ENCODE data around the gene ALG11. TPM values are rescaled to one million over a fixed set of nuclear protein-coding genes. Genes with fewer than 3 reads are reported as not detected.

ALG11 gene
- total and polyA plus RNA-seq, 2 donors (not counting 1 experiment from before 2014, with no cell fraction given) = 3.2 to 38.8 TPM

- Histone ChIP-seq H3K27ac (ENCODE audit: low read length in 2 of 2) (no peak overlapping the region), H3K4me1 (ENCODE audit: control insufficient read depth in 2 of 2, insufficient read depth in 2 of 2, low read length in 2 of 2) (peaks cover 3 to 5% of the 10 kb centered on the region in 2 donors), H4K20me1 (ENCODE audit: control insufficient read depth, insufficient read depth, low read length, poor library complexity, severe bottlenecking) (no peaks in the 10 kb centered on the region), H3K36me3 (replicated peaks in 1 of 2; ENCODE audit: control extremely low read depth in 1 of 2, control insufficient read depth in 1 of 2, extremely low read depth in 1 of 2, insufficient read depth in 2 of 2, low read length in 1 of 2) (no peaks in the 10 kb centered on the region), H2AFZ (ENCODE audit: insufficient read depth, low read depth, low read length, poor library complexity, severe bottlenecking) (no peak overlapping the region), H3K4me2 (replicated peaks; ENCODE audit: low read depth, low read length, poor library complexity, severe bottlenecking) (no peak overlapping the region), H3K9me3 (ENCODE audit: control extremely low read depth in 1 of 3, control insufficient read depth in 2 of 3, insufficient read depth in 1 of 3, low read length in 2 of 3) (no peaks in the 10 kb centered on the region), H3K9ac (ENCODE audit: low read length) (no peak overlapping the region), H3K79me2 (ENCODE audit: control insufficient read depth, insufficient read depth, low read length) (no peaks in the 10 kb centered on the region), H3K4me3 (ENCODE audit: control extremely low read depth in 1 of 5, extremely low read depth in 1 of 5, insufficient read depth in 1 of 5, low read depth in 2 of 5, low read length in 4 of 5) (no peak overlapping the region), H3K27me3 (replicated peaks in 1 of 4; ENCODE audit: control extremely low read depth in 1 of 4, control insufficient read depth in 3 of 4, insufficient read depth in 4 of 4, low read length in 3 of 4) (peaks cover 0 to 17% (median 9%) of the 10 kb centered on the region in 4 experiments)
- ChIA-PET CTCF (no interaction called here), POLR2A (no interaction called here)
- Mint-ChIP-seq H3K4me3 (no peak overlapping the region), H3K27me3 (peaks cover 29% of the 10 kb centered on the region), H3K27ac (no peak overlapping the region), H3K4me1 (peaks cover 2% of the 10 kb centered on the region), H3K9me3 (ENCODE audit: insufficient read depth) (no peaks in the 10 kb centered on the region)
- DNase-seq (no peak), ATAC-seq (ENCODE audit: low read depth) (no peak)
- WGBS (ENCODE audit: insufficient coverage) = 90% methylated on average over 5 of the region's 13 CpGs
- TF ChIP-seq EZH2 (IDR thresholded peaks at IDR 0.05; ENCODE audit: borderline replicate concordance, insufficient read depth, low read depth, low read length, poor library complexity, severe bottlenecking) = no peak
- no peak for TF ChIP-seq CTCF (IDR thresholded peaks at IDR 0.05)
- intact Hi-C loops (cut with micrococcal nuclease) = no loop called here
Observed at GRCh38 chr13:52005841-52006522, 6.2 kb upstream of the ALG11 start.

- ChIA-PET POLR2A (no interaction called here), CTCF (no interaction called here)
- Histone ChIP-seq H3K36me3 (replicated peaks in 1 of 2; ENCODE audit: control extremely low read depth in 1 of 2, control insufficient read depth in 1 of 2, extremely low read depth in 1 of 2, insufficient read depth in 2 of 2, low read length in 1 of 2) (no peaks in the 10 kb centered on the region), H3K4me3 (ENCODE audit: control extremely low read depth in 1 of 5, extremely low read depth in 1 of 5, insufficient read depth in 1 of 5, low read depth in 2 of 5, low read length in 4 of 5) (no peak overlapping the region), H3K79me2 (ENCODE audit: control insufficient read depth, insufficient read depth, low read length) (no peaks in the 10 kb centered on the region), H4K20me1 (ENCODE audit: control insufficient read depth, insufficient read depth, low read length, poor library complexity, severe bottlenecking) (no peaks in the 10 kb centered on the region), H3K9ac (ENCODE audit: low read length) (no peak overlapping the region), H3K9me3 (ENCODE audit: control extremely low read depth in 1 of 3, control insufficient read depth in 2 of 3, insufficient read depth in 1 of 3, low read length in 2 of 3) (no peaks in the 10 kb centered on the region), H3K27me3 (replicated peaks in 1 of 4; ENCODE audit: control extremely low read depth in 1 of 4, control insufficient read depth in 3 of 4, insufficient read depth in 4 of 4, low read length in 3 of 4) (peaks cover 0 to 22% (median 13%) of the 10 kb centered on the region in 4 experiments), H2AFZ (ENCODE audit: insufficient read depth, low read depth, low read length, poor library complexity, severe bottlenecking) (no peak overlapping the region), H3K27ac (ENCODE audit: low read length in 2 of 2) (no peak overlapping the region), H3K4me1 (ENCODE audit: control insufficient read depth in 2 of 2, insufficient read depth in 2 of 2, low read length in 2 of 2) (peaks cover 9 to 11% of the 10 kb centered on the region in 2 donors), H3K4me2 (replicated peaks; ENCODE audit: low read depth, low read length, poor library complexity, severe bottlenecking) (no peak overlapping the region)
- ATAC-seq (ENCODE audit: low read depth) (no peak), DNase-seq (no peak)
- peaks cover 28% of the 10 kb centered on the region for H3K27me3 Mint-ChIP-seq
- H3K9me3 Mint-ChIP-seq (ENCODE audit: insufficient read depth) = no peaks in the 10 kb centered on the region
- peaks cover 6% of the 10 kb centered on the region for H3K4me1 Mint-ChIP-seq
- WGBS (ENCODE audit: insufficient coverage) = 78% methylated on average over 6 of the region's 8 CpGs
- no peak overlapping the region for H3K4me3 Mint-ChIP-seq
- H3K27ac Mint-ChIP-seq = no peak overlapping the region
- intact Hi-C loops (cut with micrococcal nuclease) = no loop called here
- TF ChIP-seq EZH2 (IDR thresholded peaks at IDR 0.05; ENCODE audit: borderline replicate concordance, insufficient read depth, low read depth, low read length, poor library complexity, severe bottlenecking) = no peak
- no peak for TF ChIP-seq CTCF (IDR thresholded peaks at IDR 0.05)
Observed at GRCh38 chr13:52006523-52007245, 5.5 kb upstream of the ALG11 start.
